Occipital lobe (tissue), 2 donors: ENCODE data around the gene GRIK1. TPM values are rescaled to one million over a fixed set of nuclear protein-coding genes. Genes with fewer than 3 reads are reported as not detected.

Experiments
- DNase-seq: peaks from one replicate; lab custom pipeline; 2025; lab: John Stamatoyannopoulos, UW
- total RNA-seq: library from RNA; depleted of rRNA; stranded (reverse); fragments of >200 nt; gene quantifications from one replicate; pipeline ENCODE4 v1.2.3, GENCODE V29; 2014

The GRIK1 gene
- total RNA-seq, 1 donor from 2014 or later = 7.5 TPM

GRCh38 chr21:29787361-29787909, 152.4 kb downstream of the GRIK1 start:
- DNase-seq = no peak

GRCh38 chr21:29786496-29787360, 153.1 kb downstream of the GRIK1 start:
- no peak for DNase-seq

- no peak for DNase-seq
Observed at GRCh38 chr21:29777160-29777559, 162.6 kb downstream of the GRIK1 start.

- no peak for DNase-seq
Observed at GRCh38 chr21:29775462-29775861, 164.3 kb downstream of the GRIK1 start.

- DNase-seq = no peak
Observed at GRCh38 chr21:29771491-29772066, 168.2 kb downstream of the GRIK1 start.

- no peak for DNase-seq
Observed at GRCh38 chr21:29763674-29764073, 176.1 kb downstream of the GRIK1 start.

GRCh38 chr21:29762570-29763082, 177.2 kb downstream of the GRIK1 start:
- no peak for DNase-seq

- no peak for DNase-seq
Observed at GRCh38 chr21:29753216-29753615, 186.6 kb downstream of the GRIK1 start.

- DNase-seq = no peak
Observed at GRCh38 chr21:29751473-29752185, 188.2 kb downstream of the GRIK1 start.

- no peak for DNase-seq
Observed at GRCh38 chr21:29749957-29750356, 189.8 kb downstream of the GRIK1 start.

- DNase-seq = no peak
Observed at GRCh38 chr21:29749223-29749622, 190.6 kb downstream of the GRIK1 start.

- no peak for DNase-seq
Observed at GRCh38 chr21:29748391-29749167, 191.2 kb downstream of the GRIK1 start.

GRCh38 chr21:29741761-29742160, 198.0 kb downstream of the GRIK1 start:
- DNase-seq = no peak

- DNase-seq = no peak
Observed at GRCh38 chr21:29739176-29739575, 200.6 kb downstream of the GRIK1 start.

GRCh38 chr21:29738730-29739129, 201.1 kb downstream of the GRIK1 start:
- DNase-seq = no peak

GRCh38 chr21:29737186-29737585, 202.6 kb downstream of the GRIK1 start:
- DNase-seq = no peak

- DNase-seq = no peak
Observed at GRCh38 chr21:29730281-29730680, 209.5 kb downstream of the GRIK1 start.

- DNase-seq = no peak
Observed at GRCh38 chr21:29726044-29726443, 213.8 kb downstream of the GRIK1 start.

GRCh38 chr21:29725025-29725736, 214.6 kb downstream of the GRIK1 start:
- no peak for DNase-seq

GRCh38 chr21:29721964-29722363, 217.8 kb downstream of the GRIK1 start:
- DNase-seq = no peak
